Measurements from ENCODE around the gene FAM111A.

FAM111A gene

GRCh38 chr11:59181746-59182456 lies 39.2 kb downstream of the FAM111A start:
- DNase-seq: no peak

- peak; percentile 41 for DNase-seq
Measured at GRCh38 chr11:59182457-59183151, 39.9 kb downstream of the FAM111A start.

GRCh38 chr11:59183771-59184170 lies 41.1 kb downstream of the FAM111A start:
- no peak for DNase-seq

GRCh38 chr11:59184691-59185339 lies 42.2 kb downstream of the FAM111A start:
- DNase-seq: no peak

GRCh38 chr11:59185386-59185945 lies 42.8 kb downstream of the FAM111A start:
- DNase-seq: no peak

- peak; percentile 70 for DNase-seq
Measured at GRCh38 chr11:59186130-59186594, 43.5 kb downstream of the FAM111A start.

GRCh38 chr11:59187035-59187434 lies 44.4 kb downstream of the FAM111A start:
- DNase-seq: no peak

- no peak for DNase-seq
Measured at GRCh38 chr11:59187587-59187986, 44.9 kb downstream of the FAM111A start.

- no peak for DNase-seq
Measured at GRCh38 chr11:59188954-59189353, 46.3 kb downstream of the FAM111A start.

- no peak for DNase-seq
Measured at GRCh38 chr11:59189986-59190385, 47.3 kb downstream of the FAM111A start.

- no peak for DNase-seq
Measured at GRCh38 chr11:59191095-59191494, 48.4 kb downstream of the FAM111A start.

- DNase-seq: no peak
Measured at GRCh38 chr11:59191890-59192289, 49.2 kb downstream of the FAM111A start.

- no peak for DNase-seq
Measured at GRCh38 chr11:59192446-59193020, 49.9 kb downstream of the FAM111A start.

GRCh38 chr11:59193587-59194130 lies 51.0 kb downstream of the FAM111A start:
- DNase-seq: no peak

GRCh38 chr11:59195586-59195985 lies 52.9 kb downstream of the FAM111A start:
- DNase-seq: no peak

GRCh38 chr11:59196777-59197176 lies 54.1 kb downstream of the FAM111A start:
- no peak for DNase-seq

GRCh38 chr11:59197991-59198390 lies 55.3 kb downstream of the FAM111A start:
- no peak for DNase-seq

- DNase-seq: no peak
Measured at GRCh38 chr11:59198726-59199125, 56.1 kb downstream of the FAM111A start.

- peak; percentile 40 for DNase-seq
Measured at GRCh38 chr11:59199546-59200422, 57.1 kb downstream of the FAM111A start.

GRCh38 chr11:59200423-59200746 lies 57.7 kb downstream of the FAM111A start:
- DNase-seq: no peak

GRCh38 chr11:59201353-59201752 lies 58.7 kb downstream of the FAM111A start:
- DNase-seq: no peak

Data from activated CD4-positive, alpha-beta T cell treated with anti-CD3 and anti-CD28 coated beads for 48 hours (primary cell).